WERI-Rb-1 (cell line): ENCODE measurements around the gene ENPEP.

Experiments
- DNase-seq: peaks from one replicate; pipeline ENCODE4 v3.0.0-alpha.2; 2020
- H3K27ac ChIP-seq: fragments of 250-450 bp; sonication (Bioruptor Pico); 2 replicates; pipeline ENCODE4 v1.5.1; 2020; ENCODE audit warnings: mild to moderate bottlenecking, moderate library complexity
- H3K27me3 ChIP-seq: fragments of 250-450 bp; sonication (Bioruptor Pico); 2 replicates; pipeline ENCODE4 v1.5.1; 2021; ENCODE audit warnings: mild to moderate bottlenecking, low read depth, moderate library complexity; ENCODE audit not compliant: insufficient read depth, severe bottlenecking
- H3K36me3 ChIP-seq: fragments of 250-450 bp; sonication (Bioruptor Pico); 2 replicates; pipeline ENCODE4 v1.5.1; 2020; ENCODE audit warnings: mild to moderate bottlenecking, moderate library complexity
- H3K4me3 ChIP-seq: 2 replicates; pipeline ENCODE4 v1.5.1; 2011; ENCODE audit warnings: low read depth, mild to moderate bottlenecking, control low read depth, low read length
- H3K9me3 ChIP-seq: fragments of 250-450 bp; sonication (Bioruptor Pico); 2 replicates; pipeline ENCODE4 v1.5.1; 2021; ENCODE audit warnings: mild to moderate bottlenecking, moderate library complexity; ENCODE audit not compliant: severe bottlenecking
- CTCF ChIP-seq: IDR thresholded peaks from 2 replicates; pipeline ENCODE4 v1.5.1; 2011; ENCODE audit warnings: low read depth, mild to moderate bottlenecking, control low read depth, inconsistent platforms, low read length

The ENPEP gene

GRCh38 chr4:110612631-110613269, 136.8 kb downstream of the ENPEP start:
- no peak overlapping the region for H3K27ac ChIP-seq
- no peaks in the 10 kb centered on the region for H3K36me3 ChIP-seq
- H3K27me3 ChIP-seq, result peaks cover 95% of the 10 kb centered on the region
- no peak for DNase-seq
- H3K9me3 ChIP-seq, result peaks cover 16% of the 10 kb centered on the region
- H3K4me3 ChIP-seq, result no peak overlapping the region
- no peak for TF ChIP-seq CTCF

GRCh38 chr4:110613745-110614144, 137.8 kb downstream of the ENPEP start:
- H3K36me3 ChIP-seq, result no peaks in the 10 kb centered on the region
- no peak overlapping the region for H3K4me3 ChIP-seq
- H3K9me3 ChIP-seq, result peaks cover 24% of the 10 kb centered on the region
- DNase-seq, result no peak
- H3K27ac ChIP-seq, result no peak overlapping the region
- TF ChIP-seq CTCF, result no peak
- H3K27me3 ChIP-seq, result peaks cover 98% of the 10 kb centered on the region

GRCh38 chr4:110614173-110614963, 138.4 kb downstream of the ENPEP start:
- DNase-seq, result no peak
- peaks cover 98% of the 10 kb centered on the region for H3K27me3 ChIP-seq
- H3K4me3 ChIP-seq, result no peak overlapping the region
- peaks cover 24% of the 10 kb centered on the region for H3K9me3 ChIP-seq
- H3K36me3 ChIP-seq, result no peaks in the 10 kb centered on the region
- H3K27ac ChIP-seq, result no peak overlapping the region
- no peak for TF ChIP-seq CTCF
